AG20443 (cell line): ENCODE data around the gene XRN1.
A peak's percentile ranks its signal among the peaks of the same experiment; 100 is the strongest.
"Not testable (repeated sequence)": the region's sequence is repeated elsewhere in the genome, so short reads cannot be mapped to it uniquely, and the experiment has no call there.

Experiments
- DNase-seq: peaks from one replicate; pipeline ENCODE4 v3.0.0; 2012; ENCODE audit warnings: low spot score, mixed read lengths

XRN1 gene

GRCh38 chr3:142337994-142338393, 109.8 kb downstream of the XRN1 start:
- DNase-seq: no peak

- no peak for DNase-seq
Measured at GRCh38 chr3:142332390-142332789, 115.4 kb downstream of the XRN1 start.

GRCh38 chr3:142324275-142324953, 123.4 kb downstream of the XRN1 start:
- DNase-seq: not testable (repeated sequence)

- no peak for DNase-seq
Measured at GRCh38 chr3:142319912-142320311, 127.9 kb downstream of the XRN1 start.

GRCh38 chr3:142319094-142319493, 128.7 kb downstream of the XRN1 start:
- peak; percentile 20 for DNase-seq

- no peak for DNase-seq
Measured at GRCh38 chr3:142318331-142318730, 129.5 kb downstream of the XRN1 start.

DNA sequence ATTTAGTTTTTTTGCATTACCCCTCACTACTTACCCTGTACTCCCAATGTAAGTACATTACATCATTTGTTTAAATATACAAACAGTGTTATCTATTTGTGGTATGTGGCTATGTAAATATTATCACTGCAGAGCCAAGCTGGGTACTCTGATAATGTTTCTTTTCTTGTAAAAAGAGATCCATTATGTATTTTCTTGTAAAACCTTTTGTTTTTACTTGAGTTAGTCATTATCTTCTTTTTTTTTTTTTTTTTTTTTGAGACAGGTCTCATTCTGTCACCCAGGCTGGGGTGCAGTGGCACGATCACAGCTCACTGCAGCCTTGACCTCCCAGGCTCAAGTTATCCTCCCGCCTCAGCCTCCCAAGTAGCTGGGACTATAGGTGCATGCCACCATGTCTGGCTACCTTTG, 131.9 kb downstream of the XRN1 start:
- not testable (repeated sequence) for DNase-seq

DNA sequence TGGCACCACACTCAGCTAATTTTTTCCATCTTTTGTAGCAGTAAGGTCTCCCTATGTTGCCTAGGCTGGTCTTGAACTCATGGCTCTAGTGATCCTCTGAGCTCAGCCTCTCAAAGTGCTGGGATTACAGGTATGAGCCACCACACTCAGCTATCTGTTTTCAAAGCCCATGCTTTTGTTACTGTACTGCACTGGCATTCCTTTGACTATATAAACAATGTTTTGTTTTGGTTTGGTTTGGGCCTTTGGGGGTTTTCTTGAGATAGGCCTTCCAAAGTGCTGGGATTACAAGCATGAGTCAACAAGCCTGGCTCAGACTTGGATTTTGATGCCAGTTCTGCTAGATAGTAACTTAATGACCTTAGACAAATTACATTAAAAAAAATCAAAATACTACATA, 132.8 kb downstream of the XRN1 start:
- DNase-seq: peak; percentile 45

DNA sequence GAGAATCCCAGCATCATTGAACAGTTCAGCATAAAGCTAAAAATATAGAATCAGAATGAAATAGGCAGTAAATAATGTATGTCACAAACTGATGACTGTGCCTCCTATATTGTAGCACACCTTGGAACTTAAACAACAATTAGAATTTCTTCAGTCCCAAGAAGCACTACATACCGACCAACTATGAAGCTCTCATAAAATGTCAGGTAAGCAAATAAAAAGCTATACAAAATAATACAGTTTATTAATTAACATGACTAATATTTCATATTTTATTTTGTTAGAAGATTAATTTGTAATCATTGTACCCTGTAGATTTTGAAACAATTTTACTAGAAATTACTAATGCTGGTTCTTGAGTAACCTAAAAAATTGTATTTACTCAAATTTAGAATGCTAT, 137.4 kb downstream of the XRN1 start:
- DNase-seq: no peak

- DNase-seq: not testable (repeated sequence)
Measured at GRCh38 chr3:142302847-142303246, 145.0 kb downstream of the XRN1 start.

- DNase-seq: no peak
Measured at GRCh38 chr3:142298626-142299025, 149.2 kb downstream of the XRN1 start.

DNA sequence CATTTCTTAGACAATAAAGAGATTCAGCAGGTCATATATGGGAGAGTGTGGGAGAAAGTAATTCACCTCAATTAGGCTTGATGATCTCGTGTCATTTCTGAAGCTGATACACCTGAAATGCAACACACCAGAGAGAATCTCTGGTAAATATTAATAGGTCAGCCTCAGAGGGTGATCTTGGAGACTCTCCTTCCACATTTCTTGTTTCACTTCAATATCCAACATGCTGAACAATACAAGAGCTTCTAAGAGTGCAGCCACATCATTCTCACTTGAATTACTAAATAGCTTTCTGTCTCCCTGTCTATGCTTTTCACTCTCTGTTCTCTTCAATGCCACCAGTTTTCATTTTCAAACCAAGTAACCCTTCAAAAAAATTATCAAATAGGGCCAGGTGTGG, 151.3 kb downstream of the XRN1 start:
- no peak for DNase-seq

DNA sequence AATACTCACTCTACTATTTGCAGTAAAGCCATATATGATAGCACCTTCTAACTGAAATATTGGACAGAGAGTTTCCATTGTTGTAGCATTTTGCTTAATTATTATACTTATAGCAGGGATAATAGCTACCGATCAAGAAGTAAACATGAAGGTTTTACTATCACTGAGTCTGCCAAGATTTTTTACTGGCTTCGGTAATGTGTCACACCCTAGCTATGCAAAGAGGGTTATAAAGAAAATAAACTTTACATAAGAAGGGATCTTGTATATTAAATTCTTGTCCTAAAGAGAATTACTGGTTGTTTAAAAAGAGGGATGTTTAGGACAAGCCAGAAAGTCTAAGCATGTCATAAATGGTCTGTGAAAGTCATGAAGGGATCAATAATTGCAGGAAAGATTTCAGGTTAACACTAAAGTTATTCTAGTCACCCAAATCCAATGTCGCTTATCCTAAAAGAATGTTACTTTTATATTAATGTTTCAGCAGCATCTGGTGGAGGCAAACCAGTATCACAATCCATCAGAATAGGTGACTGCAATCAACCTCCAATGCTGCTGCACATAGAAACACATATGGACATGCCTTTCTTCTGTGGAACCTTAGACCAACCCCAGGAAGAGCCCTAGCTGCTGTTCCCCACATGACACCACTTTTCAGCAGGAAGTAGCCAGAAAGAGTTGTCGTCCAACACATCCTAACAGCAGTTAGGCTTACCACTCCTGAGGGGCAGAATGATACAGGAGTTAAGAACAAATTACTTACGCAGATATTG, 159.8 kb downstream of the XRN1 start:
- DNase-seq: no peak

GRCh38 chr3:142285083-142285517, 162.7 kb downstream of the XRN1 start:
- DNase-seq: no peak

GRCh38 chr3:142282503-142282902, 165.3 kb downstream of the XRN1 start:
- no peak for DNase-seq

DNA sequence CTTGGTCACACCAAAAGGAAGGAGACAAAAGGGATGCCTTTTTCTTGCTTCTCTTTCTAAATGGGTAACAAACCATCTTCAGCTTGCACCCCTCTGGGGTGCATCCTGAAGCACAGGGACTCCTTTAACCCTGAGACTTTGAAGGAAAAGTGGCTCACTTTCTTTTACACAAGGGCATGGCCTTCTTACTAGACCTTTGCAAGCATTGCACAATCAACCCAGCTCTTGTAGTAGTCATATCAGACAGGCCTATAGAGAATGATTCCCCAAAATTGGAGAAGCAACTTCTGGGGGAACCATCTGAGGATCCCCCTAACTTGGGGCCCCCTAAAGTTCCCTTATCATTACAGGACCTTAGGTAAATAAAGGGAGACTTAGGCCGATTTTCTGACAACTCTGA, 166.4 kb downstream of the XRN1 start:
- no peak for DNase-seq

- DNase-seq: peak; percentile 86
Measured at GRCh38 chr3:142279965-142280590, 167.8 kb downstream of the XRN1 start.

GRCh38 chr3:142278451-142278850, 169.4 kb downstream of the XRN1 start:
- peak; percentile 29 for DNase-seq

GRCh38 chr3:142276781-142277180, 171.1 kb downstream of the XRN1 start:
- peak; percentile 34 for DNase-seq

GRCh38 chr3:142275856-142276255, 172.0 kb downstream of the XRN1 start:
- peak; percentile 69 for DNase-seq

GRCh38 chr3:142274908-142275307, 172.9 kb downstream of the XRN1 start:
- no peak for DNase-seq

- DNase-seq: no peak
Measured at GRCh38 chr3:142273501-142273900, 174.3 kb downstream of the XRN1 start.
